A673 (cell line): ENCODE data around the gene WDR38. TPM values are rescaled to one million over a fixed set of nuclear protein-coding genes. Genes with fewer than 3 reads are reported as not detected.
A peak's percentile ranks its signal among the peaks of the same experiment; 100 is the strongest.

Experiments used
- BruUV-seq: library from RNA; stranded (reverse); fragments of 400-500 nt; replicated peaks from 2 replicates; lab custom pipeline; 2021; lab: Mats Ljungman, UMichigan
- CTCF ChIA-PET: fragments of 300-600 bp; sonication (Branson Sonifier 250); formaldehyde crosslinking; loops from one replicate; lab custom pipeline; 2022; ENCODE audit warnings: antibody characterized with exemption; lab: Charles Lee
- POLR2A ChIA-PET: fragments of 300-600 bp; sonication (Branson Sonifier 250); formaldehyde crosslinking; loops from one replicate; lab custom pipeline; 2022; ENCODE audit warnings: antibody characterized with exemption; ENCODE audit not compliant: low non-redundant PET; lab: Charles Lee
- DNase-seq: peaks from one replicate; pipeline ENCODE4 v3.0.0-alpha.2; 2015; ENCODE audit warnings: low spot score
- H3K27ac ChIP-seq: fragments of 200-600 bp; sonication (generic); 2 replicates; pipeline ENCODE4 v1.5.1; 2016; ENCODE audit warnings: mixed run types, low read depth, mild to moderate bottlenecking, mixed read lengths, antibody characterized with exemption, low read length; ENCODE audit not compliant: poor library complexity, severe bottlenecking
- H3K27me3 ChIP-seq: fragments of 200-600 bp; sonication (generic); replicated peaks from 2 replicates; pipeline ENCODE4 v1.6.1; 2017; ENCODE audit warnings: mixed run types, low read depth, mild to moderate bottlenecking, mixed read lengths, antibody characterized with exemption, low read length; ENCODE audit not compliant: insufficient read depth, poor library complexity
- H3K36me3 ChIP-seq: fragments of 200-600 bp; sonication (generic); 2 replicates; pipeline ENCODE4 v1.6.1; 2016; ENCODE audit warnings: mixed run types, mild to moderate bottlenecking, mixed read lengths, antibody characterized with exemption, low read length; ENCODE audit not compliant: insufficient read depth, poor library complexity, severe bottlenecking
- H3K4me1 ChIP-seq: fragments of 200-600 bp; sonication (generic); 2 replicates; pipeline ENCODE4 v1.6.1; 2017; ENCODE audit warnings: mixed run types, mild to moderate bottlenecking, mixed read lengths, antibody characterized with exemption, low read length; ENCODE audit not compliant: insufficient read depth, poor library complexity, severe bottlenecking
- H3K4me3 ChIP-seq: fragments of 200-600 bp; sonication (generic); 2 replicates; pipeline ENCODE4 v1.5.1; 2016; ENCODE audit warnings: low read depth, mixed run types, mild to moderate bottlenecking, mixed read lengths, low read length; ENCODE audit not compliant: poor library complexity, severe bottlenecking
- H3K9me3 ChIP-seq: fragments of 200-600 bp; sonication (generic); 2 replicates; pipeline ENCODE4 v1.6.1; 2016; ENCODE audit warnings: mixed run types, low read depth, mild to moderate bottlenecking, mixed read lengths, antibody characterized with exemption, low read length; ENCODE audit not compliant: poor library complexity, severe bottlenecking
- CTCF ChIP-seq: fragments of 300-800, 200-600 bp; sonication (generic); conservative IDR thresholded peaks from 2 replicates; pipeline ENCODE4 v1.5.1; 2017; ENCODE audit warnings: low read depth, mild to moderate bottlenecking, antibody characterized with exemption, low read length, moderate library complexity, mixed read lengths
- EZH2 ChIP-seq: fragments of 200-600 bp; sonication (generic); IDR thresholded peaks from 2 replicates; pipeline ENCODE4 v1.6.1; 2017; ENCODE audit warnings: borderline replicate concordance, low read depth, mild to moderate bottlenecking, mixed read lengths, antibody characterized with exemption, low read length; ENCODE audit not compliant: poor library complexity, severe bottlenecking
- intact Hi-C: fragments of 100-400 bp; cut with micrococcal nuclease; formaldehyde crosslinking; loops from one replicate; pipeline ENCODE4 v1.10.0; 2022; ENCODE audit not compliant: unreplicated experiment
- total RNA-seq: library from RNA; stranded (reverse); gene quantifications from 2 replicates; pipeline ENCODE4 v1.2.3, GENCODE V29; 2021

WDR38 gene
- total RNA-seq, 1 experiment from 2014 or later = not detected

GRCh38 chr9:124810663-124811355 is 42.5 kb upstream of the WDR38 start:
- H3K36me3 ChIP-seq = no peaks in the 10 kb centered on the region
- no peaks in the 10 kb centered on the region for H3K9me3 ChIP-seq
- no TSS peak for BruUV-seq
- no peak overlapping the region for H3K27ac ChIP-seq
- H3K27me3 ChIP-seq = no peaks in the 10 kb centered on the region
- CTCF ChIA-PET = no interaction called here
- H3K4me3 ChIP-seq = no peak overlapping the region
- intact Hi-C loops = no loop called here
- H3K4me1 ChIP-seq = no peaks in the 10 kb centered on the region
- no peak for TF ChIP-seq EZH2
- TF ChIP-seq CTCF = no peak
- DNase-seq = no peak
- POLR2A ChIA-PET = no interaction called here

- BruUV-seq = no TSS peak
- DNase-seq = peak; percentile 73
- ChIA-PET POLR2A (no interaction called here), CTCF (no interaction called here)
- intact Hi-C loops = no loop called here
- no peaks in the 10 kb centered on the region for H3K9me3 ChIP-seq
- no peaks in the 10 kb centered on the region for H3K27me3 ChIP-seq
- no peaks in the 10 kb centered on the region for H3K36me3 ChIP-seq
- no peak for TF ChIP-seq CTCF
- TF ChIP-seq EZH2 = no peak
- H3K4me3 ChIP-seq = no peak overlapping the region
- H3K4me1 ChIP-seq = no peaks in the 10 kb centered on the region
- no peak overlapping the region for H3K27ac ChIP-seq
Observed at GRCh38 chr9:124812441-124812876, 40.8 kb upstream of the WDR38 start.

- POLR2A ChIA-PET = no interaction called here
- H3K27me3 ChIP-seq = no peaks in the 10 kb centered on the region
- no peaks in the 10 kb centered on the region for H3K9me3 ChIP-seq
- TF ChIP-seq EZH2 (no peak), CTCF (no peak)
- H3K4me1 ChIP-seq = no peaks in the 10 kb centered on the region
- DNase-seq = no peak
- CTCF ChIA-PET = no interaction called here
- intact Hi-C loops = no loop called here
- H3K4me3 ChIP-seq = no peak overlapping the region
- no peaks in the 10 kb centered on the region for H3K36me3 ChIP-seq
- no peak overlapping the region for H3K27ac ChIP-seq
- no TSS peak for BruUV-seq
Observed at GRCh38 chr9:124813041-124813440, 40.2 kb upstream of the WDR38 start.
